ENCODE measurements around the gene SH3TC2.
"Not testable (repeated sequence)": the region's sequence is repeated elsewhere in the genome, so short reads cannot be mapped to it uniquely, and the experiment has no call there.

The SH3TC2 gene

GRCh38 chr5:149063017-149063687, at the start of gene SH3TC2:
Gene SH3TC2, minus strand, starts transcription at chr5:149063062. Its CDS starts 40 bp downstream, at chr5:149063022.
- DNase-seq, result peak; percentile 65

DNA sequence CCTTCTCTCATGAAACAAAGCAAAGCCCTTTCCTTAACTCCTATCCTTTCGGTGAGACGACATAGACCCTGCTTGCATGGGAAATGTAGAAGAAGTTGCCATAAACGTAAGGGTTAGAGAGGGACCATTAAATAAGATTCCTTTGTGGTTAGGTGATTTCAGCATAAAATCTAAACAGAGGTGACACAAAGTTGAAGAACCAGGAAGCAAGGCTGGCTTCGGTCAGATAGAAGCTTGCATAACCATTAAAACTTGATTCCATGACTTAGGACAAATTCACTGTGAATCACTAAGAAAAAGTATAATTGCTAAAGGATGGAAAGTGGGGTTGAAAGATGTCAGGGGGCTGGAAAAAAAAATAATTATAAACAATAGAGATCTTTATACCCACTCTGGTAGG, 47.5 kb upstream of the SH3TC2 start:
- no peak for DNase-seq

GRCh38 chr5:149108651-149109280, 45.9 kb upstream of the SH3TC2 start:
- no peak for DNase-seq

DNA sequence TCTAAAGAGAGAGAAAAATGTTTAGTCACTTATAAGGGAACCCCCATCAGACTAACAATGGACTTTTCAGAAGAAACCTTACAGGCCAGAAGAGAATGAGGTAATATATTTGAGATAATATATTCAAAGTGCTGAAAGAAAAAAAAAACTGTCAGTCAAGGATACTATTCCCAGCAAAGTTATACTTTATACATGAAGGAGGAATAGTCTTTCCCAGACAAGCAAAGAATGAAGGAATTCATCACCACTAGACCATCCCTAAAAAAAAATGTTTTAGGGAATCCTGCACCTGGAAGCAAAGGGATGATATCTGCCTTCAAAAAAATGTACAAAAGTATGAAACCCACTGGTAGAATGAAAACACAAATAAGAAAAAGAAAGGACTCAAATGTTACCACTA, 37.5 kb upstream of the SH3TC2 start:
- no peak for DNase-seq

GRCh38 chr5:149099920-149100319, 37.1 kb upstream of the SH3TC2 start:
- DNase-seq, result no peak

DNA sequence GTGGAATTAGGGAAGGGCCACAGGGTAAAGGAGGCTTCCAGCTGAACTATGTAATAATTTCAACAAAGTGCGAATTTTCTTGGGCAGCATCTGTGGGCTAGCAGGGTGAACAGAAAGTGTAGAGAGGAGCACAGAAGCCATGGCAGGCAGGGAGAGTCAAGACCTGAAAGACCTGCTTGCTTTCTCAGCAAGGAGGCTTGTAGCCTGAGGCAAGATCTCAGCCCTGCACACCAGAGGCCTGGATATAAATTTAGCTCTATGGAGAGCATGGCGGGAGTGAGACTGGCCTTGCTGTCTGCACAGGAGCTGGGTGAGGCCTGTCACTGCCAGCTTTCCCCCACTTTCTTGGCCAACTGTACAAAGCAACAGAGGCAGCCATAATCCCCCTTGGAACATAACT, 32.1 kb upstream of the SH3TC2 start:
- DNase-seq, result no peak

DNA sequence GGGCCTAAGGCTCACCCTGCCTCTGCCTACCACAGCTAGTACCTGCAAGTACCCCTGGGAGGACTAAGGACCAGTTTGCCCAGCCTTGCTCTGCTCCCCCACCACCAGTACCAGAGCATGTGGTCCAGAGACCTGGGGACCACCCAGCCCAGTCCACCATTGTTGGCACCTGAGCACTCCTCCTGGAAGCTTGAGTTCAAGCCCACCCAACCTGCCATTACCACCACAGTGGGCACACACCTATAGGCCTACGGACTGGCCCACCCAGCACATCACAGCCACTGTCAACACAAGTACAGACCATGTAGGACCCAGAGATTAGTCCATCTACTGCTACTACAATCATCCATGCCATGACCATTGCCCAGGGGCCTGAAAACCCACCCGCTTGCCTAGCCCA, 30.8 kb upstream of the SH3TC2 start:
- no peak for DNase-seq

GRCh38 chr5:149089796-149090195, 26.9 kb upstream of the SH3TC2 start:
- DNase-seq, result no peak

GRCh38 chr5:149088686-149089085, 25.8 kb upstream of the SH3TC2 start:
- no peak for DNase-seq

GRCh38 chr5:149083846-149084245, 21.0 kb upstream of the SH3TC2 start:
- no peak for DNase-seq

DNA sequence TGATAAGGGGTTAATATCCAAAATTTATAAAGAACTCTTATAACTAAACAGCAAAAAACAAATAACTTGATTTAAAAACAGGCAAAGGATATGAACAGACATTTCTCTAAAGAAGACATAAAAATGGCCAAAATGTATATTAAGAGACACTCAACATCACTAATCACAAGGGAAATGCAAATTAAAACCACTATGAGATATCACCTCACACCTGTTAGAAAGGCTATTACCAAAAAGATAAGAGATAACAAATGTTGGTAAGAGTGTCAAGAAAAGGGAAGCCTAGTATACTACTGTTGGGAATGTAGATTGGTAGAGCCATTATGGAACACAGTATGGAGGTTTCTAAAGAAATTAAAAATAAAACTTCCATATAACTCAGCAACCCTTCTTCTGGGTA, 19.4 kb upstream of the SH3TC2 start:
- DNase-seq, result no peak

GRCh38 chr5:149080294-149080693, 17.4 kb upstream of the SH3TC2 start:
- DNase-seq, result no peak

- no peak for DNase-seq
Measured at GRCh38 chr5:149079883-149080282, 17.0 kb upstream of the SH3TC2 start.

DNA sequence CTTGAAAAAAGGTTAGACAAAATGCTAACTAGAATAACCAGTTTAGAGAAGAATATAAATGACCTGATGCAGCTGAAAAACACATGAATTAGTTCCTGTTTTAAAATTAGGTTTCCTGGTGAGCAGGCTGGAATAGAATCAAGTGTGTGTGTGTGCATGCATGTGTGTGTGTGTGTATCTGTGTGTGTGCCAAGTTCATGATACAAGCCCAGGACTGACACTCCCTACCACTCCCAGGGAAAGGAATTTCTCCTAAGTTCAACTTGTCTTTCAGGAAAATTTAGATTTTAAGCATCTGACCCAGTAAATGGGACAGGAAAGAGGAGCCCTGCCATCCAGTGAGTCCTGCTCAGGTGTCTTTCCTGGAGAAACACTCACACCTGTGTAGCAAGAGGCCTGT, 11.2 kb upstream of the SH3TC2 start:
- DNase-seq, result not testable (repeated sequence)

DNA sequence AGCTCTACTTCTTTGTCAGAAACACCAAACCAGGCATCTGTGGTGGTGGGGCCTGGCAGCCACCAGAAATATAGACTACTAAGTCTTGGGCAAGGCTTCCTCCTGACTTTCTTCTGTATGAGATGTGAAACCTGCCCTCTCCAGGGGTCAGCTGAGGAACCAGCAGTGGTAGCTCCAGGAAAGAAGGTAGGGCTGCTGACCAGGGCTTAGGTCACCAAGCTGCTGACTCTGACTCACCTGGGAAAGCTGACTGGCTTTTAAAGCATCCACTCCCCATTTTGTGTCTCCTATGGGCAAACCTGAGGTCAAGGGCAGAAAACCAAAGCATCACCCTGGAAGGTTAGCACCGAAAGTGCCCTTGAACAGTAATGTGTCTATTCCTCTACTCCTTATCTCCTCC, 10.4 kb upstream of the SH3TC2 start:
- DNase-seq, result no peak

- DNase-seq, result no peak
Measured at GRCh38 chr5:149072791-149073190, 9.9 kb upstream of the SH3TC2 start.

DNA sequence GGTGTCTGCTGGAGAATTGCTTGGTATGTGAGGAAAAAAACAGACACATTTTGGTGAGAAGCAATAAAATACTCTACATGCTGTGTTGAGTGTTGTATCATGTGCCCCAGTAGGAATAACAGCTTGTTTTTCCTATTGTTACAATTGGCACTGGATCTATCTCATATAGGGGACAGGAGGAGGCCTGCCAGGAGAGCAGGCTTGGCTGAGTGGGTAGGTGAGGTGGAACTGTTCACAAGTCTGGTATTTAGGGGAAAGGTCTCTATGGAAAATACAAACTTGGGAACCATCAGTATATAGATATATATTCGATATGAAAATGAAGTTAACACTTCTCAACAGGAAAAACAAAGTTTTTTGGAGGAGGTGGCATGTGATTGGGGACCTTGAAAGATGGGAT, 9.5 kb upstream of the SH3TC2 start:
- DNase-seq, result no peak

DNA sequence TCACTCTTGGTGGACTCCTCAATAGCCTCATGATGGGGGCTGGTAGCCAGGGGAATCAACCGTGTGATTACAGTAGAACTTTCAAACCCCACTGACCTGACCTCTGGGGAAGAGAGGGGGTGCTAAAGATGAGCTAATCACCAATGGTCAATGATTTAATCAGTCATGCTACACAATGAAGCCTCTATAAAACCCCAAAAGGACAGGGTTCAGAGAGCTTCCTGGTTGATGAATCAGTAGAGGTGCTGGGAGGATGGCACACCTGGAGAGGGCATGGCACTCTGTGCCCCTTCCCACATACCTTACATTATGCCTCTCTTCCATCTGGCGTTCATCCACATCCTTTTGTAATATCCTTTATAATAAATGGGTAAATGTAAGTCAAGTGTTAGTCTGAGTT, 8.9 kb upstream of the SH3TC2 start:
- DNase-seq, result no peak

- no peak for DNase-seq
Measured at GRCh38 chr5:149071216-149071615, 8.4 kb upstream of the SH3TC2 start.

DNA sequence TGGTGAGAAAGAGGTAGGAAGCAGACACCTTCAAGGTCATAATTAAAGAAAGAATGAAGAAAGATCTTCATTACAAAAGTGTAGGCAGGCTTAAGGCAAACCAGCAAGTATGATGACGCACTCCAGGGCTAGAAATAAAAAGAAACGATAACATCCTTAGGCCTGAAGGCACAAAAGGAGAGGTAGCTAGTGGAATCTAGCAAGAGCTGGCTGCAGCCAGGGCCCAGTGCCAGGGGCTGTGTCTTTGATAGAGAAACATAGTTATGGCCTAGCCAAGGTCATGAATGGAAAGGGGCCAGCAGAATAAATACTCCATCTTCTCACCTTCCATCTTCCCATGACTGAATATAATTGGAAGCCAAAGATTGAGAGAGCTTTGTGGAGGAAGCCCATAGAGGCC, 6.8 kb upstream of the SH3TC2 start:
- no peak for DNase-seq

- no peak for DNase-seq
Measured at GRCh38 chr5:149063896-149064478, 1.1 kb upstream of the SH3TC2 start.

DNA sequence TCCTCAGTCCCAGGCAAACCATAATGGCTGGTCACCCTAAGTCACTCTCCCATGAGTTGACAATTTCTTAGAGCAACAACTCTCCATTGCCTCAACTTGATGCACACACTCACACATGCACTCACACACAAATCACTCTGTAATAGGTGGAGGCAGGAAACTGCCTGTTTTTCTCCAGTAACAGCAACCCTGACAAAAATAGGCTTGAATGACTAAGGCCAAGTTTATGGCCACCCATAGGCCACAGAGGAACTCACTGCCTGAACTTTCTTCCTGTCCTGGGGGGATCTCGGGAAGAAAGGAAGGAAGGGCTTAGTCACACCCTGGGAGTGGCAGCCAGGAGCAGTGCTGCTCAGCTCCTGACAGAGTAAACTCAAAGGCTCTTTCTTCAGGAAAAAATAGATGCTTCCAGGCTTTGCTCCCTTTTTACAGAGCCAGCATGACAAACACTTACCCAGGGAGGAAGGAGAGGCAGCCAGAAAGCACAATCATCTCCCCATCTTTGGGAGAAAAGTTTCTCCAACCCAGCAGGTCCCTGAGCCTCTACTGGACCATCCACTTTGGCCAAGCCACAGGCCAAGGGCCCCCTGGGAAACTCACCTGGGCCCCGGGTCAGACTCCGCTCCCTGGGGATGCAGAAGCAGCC, 368 bp downstream of the SH3TC2 start:
- no peak for DNase-seq

DNA sequence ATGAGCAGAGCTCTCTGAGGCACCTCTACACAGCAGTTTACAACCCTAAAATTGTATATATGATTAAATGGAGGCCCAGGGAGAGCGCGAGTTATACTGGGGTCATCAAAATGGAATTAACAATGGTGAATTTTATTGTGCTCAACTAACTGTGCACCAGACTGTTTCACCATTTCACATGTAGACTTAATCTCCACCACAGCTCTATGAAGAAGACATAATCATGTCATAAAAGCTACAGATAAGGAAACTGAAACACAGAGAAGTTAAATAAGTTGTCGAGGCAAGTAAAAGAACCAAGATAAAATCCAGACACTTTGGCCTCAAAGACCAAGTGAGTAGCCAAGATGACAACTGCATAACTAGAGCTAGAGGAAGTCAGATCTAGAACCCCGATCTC, 1.5 kb downstream of the SH3TC2 start:
- DNase-seq, result no peak

- DNase-seq, result no peak
Measured at GRCh38 chr5:149060325-149060724, 2.5 kb downstream of the SH3TC2 start.

All from retina (tissue), 1 donor.